HG02642 (cell line): Measurements from ENCODE around the gene WDR11.

Experiments used
- ATAC-seq: cut with Tn5 transposase; IDR thresholded peaks from one replicate; pipeline ENCODE4 v1.9.1; 2021; ENCODE audit warnings: mild to moderate bottlenecking; ENCODE audit not compliant: unreplicated experiment, poor library complexity

Gene WDR11

DNA sequence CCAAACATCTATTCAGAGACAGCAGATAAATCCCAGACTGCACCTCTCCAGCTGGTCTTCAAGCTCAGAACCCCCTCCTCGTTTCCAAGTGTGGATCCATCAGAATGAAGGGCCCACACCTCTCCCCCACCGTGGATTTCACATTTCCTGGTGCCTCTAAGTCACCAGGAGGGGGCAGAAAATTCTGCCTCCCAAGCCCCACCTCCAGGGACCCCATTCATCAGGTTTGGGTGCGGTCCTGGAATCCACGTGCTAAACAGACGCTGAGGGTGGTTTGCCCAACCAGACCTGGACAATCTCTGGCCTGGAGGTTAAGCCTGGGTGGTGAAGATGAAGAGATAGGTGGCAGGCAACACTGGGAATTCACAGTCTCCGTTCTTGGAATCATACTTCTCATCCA lies 92.4 kb downstream of the WDR11 start:
- ATAC-seq, result no peak

- no peak for ATAC-seq
Observed at GRCh38 chr10:120944586-120945125, 93.5 kb downstream of the WDR11 start.

DNA sequence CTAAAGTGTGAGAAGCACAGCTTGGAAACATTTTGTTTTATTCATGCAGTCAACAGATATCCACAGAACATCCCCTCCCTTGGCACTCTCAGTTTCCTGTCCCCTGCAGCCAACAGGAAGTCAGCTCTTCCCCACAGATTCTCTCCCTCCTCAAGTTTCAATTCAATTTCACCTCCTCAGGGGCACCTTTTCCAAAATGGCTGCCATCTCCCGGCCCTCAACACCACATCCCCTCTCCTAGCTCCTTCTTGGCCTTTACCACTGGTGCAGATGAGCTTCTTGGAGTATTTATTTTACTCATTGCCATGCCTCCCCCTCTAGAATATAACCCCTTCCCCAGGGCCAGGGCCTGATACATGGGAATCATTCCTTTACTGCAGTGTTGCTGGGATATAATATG lies 94.0 kb downstream of the WDR11 start:
- ATAC-seq, result no peak

- no peak for ATAC-seq
Observed at GRCh38 chr10:120945801-120946302, 94.7 kb downstream of the WDR11 start.

GRCh38 chr10:120946497-120946896 lies 95.3 kb downstream of the WDR11 start:
- no peak for ATAC-seq

GRCh38 chr10:120948889-120949608 lies 97.9 kb downstream of the WDR11 start:
- peak; percentile 88 for ATAC-seq

GRCh38 chr10:120949609-120950031 lies 98.5 kb downstream of the WDR11 start:
- no peak for ATAC-seq

- no peak for ATAC-seq
Observed at GRCh38 chr10:120950051-120950561, 98.9 kb downstream of the WDR11 start.

- ATAC-seq, result no peak
Observed at GRCh38 chr10:120951288-120951687, 100.1 kb downstream of the WDR11 start.

DNA sequence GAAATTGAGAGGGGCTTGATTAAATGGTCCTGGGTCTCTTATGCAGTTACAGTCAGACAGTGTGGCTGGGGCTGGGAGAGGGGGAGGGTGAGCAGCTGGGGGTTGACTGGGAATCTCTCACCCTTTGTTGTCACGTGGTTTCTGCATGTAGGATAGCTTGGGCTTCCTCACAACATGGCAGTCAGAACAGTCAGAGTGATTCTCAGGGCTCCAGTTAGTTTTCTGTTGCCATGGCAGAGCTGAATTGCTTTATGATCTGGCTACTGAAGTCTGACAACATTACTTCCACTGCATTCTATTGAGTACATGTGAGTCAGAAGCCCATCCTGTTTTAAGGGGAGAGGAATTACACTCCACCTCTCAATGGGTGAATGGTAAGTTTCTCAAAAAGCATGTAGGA lies 102.7 kb downstream of the WDR11 start:
- ATAC-seq, result no peak
